Bronchial epithelial cell (primary cell): Measurements from ENCODE around the gene NDRG4. TPM values are rescaled to one million over a fixed set of nuclear protein-coding genes. Genes with fewer than 3 reads are reported as not detected.

ENCODE experiments used
- DNase-seq: peaks from one replicate; pipeline ENCODE4 v3.0.0-alpha.2; 2010; ENCODE audit warnings: low read depth
- FAIRE-seq: peaks from 2 replicates; lab custom pipeline; 2011; peaks lifted over from hg19 to GRCh38; lab: Jason Lieb, UNC
- H3K27me3 ChIP-seq: 2 replicates; pipeline ENCODE4 v1.5.1; 2011; ENCODE audit warnings: low read length; ENCODE audit not compliant: control insufficient read depth, insufficient read depth
- H3K36me3 ChIP-seq: 2 replicates; pipeline ENCODE4 v1.5.1; 2011; ENCODE audit warnings: low read length; ENCODE audit not compliant: control insufficient read depth, insufficient read depth
- H3K4me3 ChIP-seq: 2 replicates; pipeline ENCODE4 v1.5.1; 2011; ENCODE audit warnings: mild to moderate bottlenecking, low read depth, low read length, control low read depth
- CTCF ChIP-seq: IDR thresholded peaks from 2 replicates; pipeline ENCODE4 v1.5.1; 2011; ENCODE audit warnings: mild to moderate bottlenecking, moderate library complexity, low read length, control low read depth, inconsistent platforms; ENCODE audit not compliant: insufficient read depth, severe bottlenecking
- total RNA-seq: library from RNA; depleted of rRNA; stranded (reverse); fragments of >200 nt; gene quantifications from 2 replicates; pipeline ENCODE4 v1.2.1, GENCODE V29; 2014

The NDRG4 gene
- total RNA-seq, 1 donor from 2014 or later, result 2.6 TPM

DNA sequence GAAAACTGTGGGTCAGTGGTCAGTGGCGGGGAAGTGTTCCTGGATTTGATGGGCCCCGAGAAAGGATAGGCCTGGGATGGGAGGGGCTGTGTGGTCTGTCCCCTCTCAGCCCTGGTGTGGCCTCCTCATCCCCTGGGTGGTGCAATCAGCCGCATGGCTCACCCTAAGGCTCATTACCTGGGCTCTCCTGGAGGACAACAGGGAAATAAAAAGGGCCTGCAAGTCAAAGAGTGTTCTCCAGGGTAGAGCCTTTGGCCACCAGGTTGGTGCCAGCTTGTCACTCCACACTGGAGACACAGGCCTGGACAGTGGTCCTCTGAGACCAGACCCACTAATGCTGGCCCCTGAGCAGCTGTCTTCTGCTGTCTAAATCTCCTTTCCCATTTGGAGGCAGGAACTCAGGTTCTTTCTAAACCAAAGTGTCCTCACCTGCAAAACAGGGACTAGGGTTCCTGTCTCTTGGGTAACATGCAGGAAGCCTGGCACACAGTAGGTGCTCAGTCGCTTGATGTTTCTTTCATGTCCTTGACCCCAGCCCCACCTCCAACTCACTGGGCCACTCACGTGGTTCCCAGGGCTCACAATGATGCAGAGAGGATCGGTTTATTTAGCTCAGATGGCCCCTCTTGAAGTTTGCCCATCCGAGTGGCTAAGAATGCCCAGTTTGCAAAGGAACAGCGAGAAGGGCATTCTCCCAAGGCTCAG is 2.4 kb downstream of the NDRG4 start:
- Histone ChIP-seq H3K4me3 (no peak overlapping the region), H3K36me3 (no peaks in the 10 kb centered on the region), H3K27me3 (peaks cover 2% of the 10 kb centered on the region)
- no peak for TF ChIP-seq CTCF
- FAIRE-seq (no peak), DNase-seq (no peak)

DNA sequence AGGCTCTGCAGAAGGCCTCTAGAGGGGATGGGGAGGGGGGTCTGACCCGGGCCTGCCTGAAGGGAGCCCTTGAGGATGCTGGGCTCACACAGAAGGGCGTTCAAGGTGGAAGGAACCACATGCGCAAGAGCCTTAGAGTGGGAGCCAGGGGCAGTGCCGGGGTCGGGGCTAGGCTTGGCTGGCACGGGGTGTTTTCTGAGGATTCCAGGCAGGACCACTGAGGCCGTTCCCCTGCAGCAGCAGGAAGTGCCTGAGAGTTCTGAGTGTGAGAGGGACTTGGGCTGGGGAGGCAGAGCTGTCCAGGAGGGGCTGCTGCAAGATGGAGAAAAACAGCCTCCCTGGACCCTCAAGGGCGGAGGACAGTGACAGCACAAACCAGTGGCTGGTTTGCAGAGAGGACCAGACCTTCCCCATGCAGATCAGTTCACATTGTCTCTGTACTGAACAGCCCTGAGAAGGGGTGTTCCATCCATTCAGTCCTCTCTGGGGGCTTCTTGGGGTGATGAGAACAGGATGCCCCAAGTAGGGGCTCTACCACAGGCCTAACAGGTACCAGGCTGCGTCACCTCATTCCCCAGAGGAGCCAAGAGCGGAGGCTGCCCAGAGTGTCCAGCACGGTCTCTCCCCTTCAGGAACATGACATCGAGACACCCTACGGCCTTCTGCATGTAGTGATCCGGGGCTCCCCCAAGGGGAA is 3.4 kb downstream of the NDRG4 start:
- no peak for TF ChIP-seq CTCF
- Histone ChIP-seq H3K36me3 (no peaks in the 10 kb centered on the region), H3K27me3 (peaks cover 2% of the 10 kb centered on the region), H3K4me3 (no peak overlapping the region)
- no peak for DNase-seq
- FAIRE-seq, result no peak

GRCh38 chr16:58503863-58504688 is 4.1 kb downstream of the NDRG4 start:
- peaks cover 2% of the 10 kb centered on the region for H3K27me3 ChIP-seq
- no peak overlapping the region for H3K4me3 ChIP-seq
- no peak for TF ChIP-seq CTCF
- no peak for FAIRE-seq
- no peaks in the 10 kb centered on the region for H3K36me3 ChIP-seq
- no peak for DNase-seq

DNA sequence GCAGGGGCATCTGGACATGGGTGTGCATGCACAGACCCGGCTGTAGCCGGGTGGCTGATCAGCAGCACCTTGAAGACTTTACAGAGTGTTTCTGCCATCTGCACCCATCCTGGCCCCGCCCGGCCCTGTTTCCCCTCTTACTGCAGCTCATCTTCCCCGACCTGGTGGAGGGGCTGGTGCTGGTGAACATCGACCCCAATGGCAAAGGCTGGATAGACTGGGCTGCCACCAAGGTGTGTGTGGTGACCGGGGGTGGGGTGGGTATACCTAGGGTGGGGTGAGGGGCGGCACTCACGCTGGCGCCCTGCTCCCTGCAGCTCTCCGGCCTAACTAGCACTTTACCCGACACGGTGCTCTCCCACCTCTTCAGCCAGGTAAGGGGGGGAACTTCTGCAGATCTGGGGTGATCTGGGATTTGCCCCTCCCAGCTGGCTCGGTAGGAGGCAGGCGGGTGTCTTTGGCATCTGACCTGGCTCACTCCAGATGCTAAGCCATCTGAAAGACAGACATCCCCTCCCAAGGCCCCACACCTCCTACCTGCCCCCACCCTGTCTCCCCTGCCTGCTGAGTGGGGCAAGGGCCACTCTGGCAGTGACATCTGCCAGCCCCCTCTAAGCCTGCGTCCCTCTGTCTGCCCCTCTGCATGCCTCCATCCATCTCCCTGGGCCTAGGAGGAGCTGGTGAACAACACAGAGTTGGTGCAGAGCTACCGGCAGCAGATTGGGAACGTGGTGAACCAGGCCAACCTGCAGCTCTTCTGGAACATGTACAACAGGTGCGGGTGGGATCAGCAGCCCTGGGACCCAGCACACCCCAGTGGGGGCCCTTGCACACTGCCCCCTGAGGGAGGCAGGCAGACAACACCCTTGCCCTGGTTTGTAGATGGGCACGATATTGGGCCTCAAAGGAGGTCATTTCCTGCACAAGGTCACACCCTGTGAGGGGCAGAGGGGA is 6.6 kb downstream of the NDRG4 start:
- TF ChIP-seq CTCF, result no peak
- DNase-seq (no peak), FAIRE-seq (no peak)
- Histone ChIP-seq H3K27me3 (peaks cover 2% of the 10 kb centered on the region), H3K4me3 (no peak overlapping the region), H3K36me3 (no peaks in the 10 kb centered on the region)
